Measurements from ENCODE around the gene DEGS2. TPM values are rescaled to one million over a fixed set of nuclear protein-coding genes. Genes with fewer than 3 reads are reported as not detected.

DEGS2 gene
- total RNA-seq, 2 experiments from 2014 or later, result 0.52 to 0.99 TPM

DNA sequence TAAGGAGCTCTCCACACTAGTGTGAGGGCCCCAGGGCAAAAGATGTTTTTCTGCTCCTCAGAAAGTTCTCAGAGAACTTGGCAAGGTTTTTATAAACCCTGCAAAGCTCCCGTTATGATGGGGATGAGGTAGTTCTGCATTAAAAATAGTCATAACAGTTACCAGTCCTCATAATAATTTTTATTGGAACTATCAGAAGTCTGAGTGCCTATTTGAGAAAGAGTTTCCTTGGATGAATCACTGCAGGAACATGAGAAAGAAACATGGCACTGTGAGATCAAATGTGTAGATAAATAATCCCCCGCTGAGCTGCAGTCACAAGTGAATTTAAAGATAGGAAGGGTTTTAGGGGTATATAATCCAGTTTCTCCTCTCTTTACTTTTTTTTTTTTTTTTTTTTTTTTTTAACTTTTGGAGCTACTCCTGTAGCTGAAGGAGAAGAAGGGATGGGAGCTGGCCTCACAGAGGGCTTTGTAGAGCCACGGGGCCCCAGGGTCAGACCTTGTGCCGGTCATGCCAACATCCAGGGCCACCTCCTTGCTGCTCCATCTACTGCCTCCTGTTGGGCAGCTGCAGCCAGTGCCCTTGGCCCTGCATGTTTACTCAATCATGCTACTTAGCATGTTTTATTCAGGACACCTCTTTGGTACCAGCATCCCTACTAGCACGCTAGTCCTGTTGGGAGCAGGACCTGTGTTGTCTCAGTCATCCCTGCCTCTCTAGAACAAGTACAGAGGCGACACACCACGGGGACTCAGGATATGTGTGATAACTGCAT lies 54.7 kb downstream of the DEGS2 start:
- peak overlapping the region; percentile 64 for H3K4me3 Mint-ChIP-seq
- H3K36me3 Mint-ChIP-seq (ENCODE audit: low read depth), result peaks cover 32% of the 10 kb centered on the region
- peaks cover 91% of the 10 kb centered on the region for H3K4me1 Mint-ChIP-seq (ENCODE audit: low read depth)
- no peaks in the 10 kb centered on the region for H3K27me3 Mint-ChIP-seq (ENCODE audit: low read depth)
- peak overlapping the region; percentile 94 for H3K27ac Mint-ChIP-seq
- CTCF ChIA-PET, result interaction anchor here (1.3 to 25.5 kb wide), 4 partner anchors 25 to 121 kb away, joined by 4 to 932 read pairs (median 6); partner anchors contain the start of gene EVL
- DNase-seq, result peak; percentile 51
- H3K9me3 Mint-ChIP-seq, result no peaks in the 10 kb centered on the region
- intact Hi-C loops (cut with micrococcal nuclease), result loop anchor here (5.0 kb wide), 1 partner anchor 273 kb away; the partner anchor contains the start of gene WDR25

DNA sequence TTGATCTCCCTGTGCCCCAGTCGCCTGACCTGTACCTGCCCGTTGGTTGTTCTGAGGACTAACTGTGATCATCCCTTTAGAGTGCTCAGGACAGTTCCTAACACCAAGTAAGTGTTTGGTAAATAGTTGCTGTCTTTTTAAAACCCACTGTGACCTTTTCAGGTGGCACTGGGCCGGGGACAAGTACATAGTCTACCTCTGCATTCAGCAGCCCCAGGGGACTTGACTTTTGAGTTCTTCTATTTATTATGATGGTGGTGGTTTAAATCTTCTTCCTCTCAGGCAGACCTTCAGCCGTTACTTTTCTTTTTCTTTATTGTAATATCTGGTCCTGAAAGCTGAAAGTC lies 55.5 kb downstream of the DEGS2 start:
- Mint-ChIP-seq H3K27me3 (ENCODE audit: low read depth) (no peaks in the 10 kb centered on the region), H3K4me3 (peak overlapping the region; percentile 64), H3K36me3 (ENCODE audit: low read depth) (peaks cover 31% of the 10 kb centered on the region), H3K4me1 (ENCODE audit: low read depth) (peaks cover 94% of the 10 kb centered on the region), H3K27ac (peak overlapping the region; percentile 94), H3K9me3 (no peaks in the 10 kb centered on the region)
- no peak for DNase-seq
- intact Hi-C loops (cut with micrococcal nuclease), result no loop called here
- CTCF ChIA-PET, result interaction anchor here (1.3 to 25.5 kb wide), 3 partner anchors 24 to 90 kb away, joined by 4 to 932 read pairs (median 4); partner anchors contain the start of gene EVL

DNA sequence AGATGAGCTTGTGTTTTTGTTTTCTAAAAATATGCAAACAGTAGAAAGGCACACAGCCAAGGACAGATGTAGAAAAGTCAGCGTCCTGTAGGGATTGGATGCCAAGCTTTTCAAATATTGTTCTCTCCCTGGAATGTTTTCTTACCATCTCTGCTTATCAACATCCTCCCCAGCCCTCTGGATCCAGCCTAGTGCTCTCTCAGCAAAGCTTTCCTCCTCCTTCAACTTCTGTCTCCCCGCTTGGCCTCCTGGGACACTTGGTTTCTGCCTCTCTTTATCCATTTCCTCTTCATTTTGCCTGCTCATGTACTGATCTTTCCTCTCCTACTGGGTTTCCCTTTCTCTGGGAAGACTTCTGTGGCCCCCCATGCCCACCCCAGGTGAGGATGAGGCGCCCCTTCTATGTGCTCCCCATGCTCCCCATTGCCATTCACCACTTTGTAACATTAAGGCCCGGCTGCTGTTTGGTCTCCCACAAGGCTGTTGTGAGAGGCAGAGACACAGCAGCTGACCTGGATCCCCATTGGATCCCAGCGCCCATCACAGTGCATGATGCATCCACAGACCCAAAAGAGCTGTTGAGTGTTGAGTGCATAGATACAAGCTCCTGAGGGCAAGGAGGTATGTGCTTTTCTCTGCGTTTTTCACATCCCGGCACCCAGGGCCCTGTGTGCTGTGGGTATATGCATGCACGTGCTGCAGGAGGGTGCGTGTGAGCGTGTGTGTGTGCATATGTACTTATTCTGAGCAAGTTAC lies 56.0 kb downstream of the DEGS2 start:
- Mint-ChIP-seq H3K4me3 (peak overlapping the region; percentile 64), H3K27ac (peak overlapping the region; percentile 94), H3K27me3 (ENCODE audit: low read depth) (no peaks in the 10 kb centered on the region), H3K4me1 (ENCODE audit: low read depth) (peaks cover 94% of the 10 kb centered on the region), H3K36me3 (ENCODE audit: low read depth) (peaks cover 29% of the 10 kb centered on the region), H3K9me3 (no peaks in the 10 kb centered on the region)
- intact Hi-C loops (cut with micrococcal nuclease), result loop anchor here (1.0 to 2.0 kb wide), 2 partner anchors 12 to 131 kb away; no protein-coding TSS in a partner anchor
- CTCF ChIA-PET, result interaction anchor here (0.6 to 25.5 kb wide), 4 partner anchors 23 to 961 kb away, joined by 3 to 932 read pairs (median 4); partner anchors contain the start of gene EVL
- peak; percentile 76 for DNase-seq

DNA sequence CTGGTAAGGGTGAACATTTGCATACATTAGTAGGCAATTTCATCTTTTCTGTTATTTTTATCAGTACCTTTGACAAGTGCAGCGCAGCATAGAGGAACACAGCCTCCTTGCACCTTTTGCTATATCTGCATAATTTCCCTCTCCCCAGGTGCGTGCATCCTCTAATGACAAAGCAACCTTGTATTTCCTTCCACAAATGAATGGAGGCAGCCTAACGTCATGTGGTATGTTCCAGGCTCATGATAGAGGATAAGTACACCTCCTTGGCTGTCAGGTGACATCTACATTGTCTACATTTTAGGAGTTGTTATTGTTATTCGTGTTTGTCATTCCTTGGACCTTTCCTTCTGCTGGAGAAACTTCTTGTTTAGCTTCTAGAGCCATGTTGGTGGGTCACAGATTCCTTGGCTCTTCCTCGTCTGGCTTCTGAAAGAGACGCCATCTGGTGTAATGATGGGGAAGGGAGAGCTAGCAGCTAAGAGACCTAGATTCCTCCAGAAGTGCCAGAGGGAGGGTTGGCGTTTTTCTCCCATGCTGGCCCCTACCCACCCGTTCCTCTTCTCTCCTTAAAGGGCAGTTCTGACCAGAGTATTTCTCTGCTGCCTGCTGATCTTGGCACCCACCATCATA lies 57.2 kb downstream of the DEGS2 start:
- Mint-ChIP-seq H3K4me3 (peak overlapping the region; percentile 13), H3K27ac (peak overlapping the region; percentile 94), H3K27me3 (ENCODE audit: low read depth) (no peaks in the 10 kb centered on the region), H3K9me3 (no peaks in the 10 kb centered on the region), H3K4me1 (ENCODE audit: low read depth) (peaks cover 93% of the 10 kb centered on the region), H3K36me3 (ENCODE audit: low read depth) (peaks cover 30% of the 10 kb centered on the region)
- intact Hi-C loops (cut with micrococcal nuclease), result loop anchor here (2.0 kb wide), 1 partner anchor 129 kb away; no protein-coding TSS in a partner anchor
- DNase-seq, result peak; percentile 51
- CTCF ChIA-PET, result interaction anchor here (1.0 to 25.5 kb wide), 2 partner anchors 22 to 90 kb away, joined by 5 to 932 read pairs; partner anchors contain the start of gene EVL

DNA sequence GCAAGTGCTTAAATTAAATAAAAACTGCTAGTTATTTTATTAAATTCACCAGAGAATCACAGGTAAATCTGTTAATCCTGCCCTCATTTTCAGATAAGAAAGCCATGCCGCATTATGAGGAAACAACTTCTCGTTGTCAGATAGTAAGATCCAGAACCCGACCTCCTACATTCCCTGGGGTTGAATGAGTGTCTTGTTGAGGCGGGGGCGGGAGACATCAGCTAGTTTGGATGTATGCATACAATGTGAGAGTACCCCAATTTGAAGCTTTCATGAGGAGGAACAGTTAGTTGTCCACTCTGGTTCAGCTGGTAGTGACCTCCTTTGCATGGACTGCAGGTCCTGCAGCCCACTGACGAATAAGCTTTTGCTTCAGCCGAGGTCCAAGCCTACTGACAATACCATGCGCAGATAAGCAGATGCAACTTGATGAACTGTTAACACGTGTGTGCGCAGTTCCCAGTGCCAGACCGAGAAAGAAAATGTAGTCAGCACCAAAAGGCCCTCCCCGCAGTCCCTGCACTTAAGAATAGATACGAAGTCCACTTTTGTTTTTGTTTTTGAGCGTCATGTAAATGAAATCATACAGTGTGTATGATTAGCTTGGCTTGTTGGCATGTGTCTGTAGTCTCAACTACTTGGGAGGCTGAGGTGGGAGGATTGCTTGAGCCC lies 59.3 kb downstream of the DEGS2 start:
- intact Hi-C loops (cut with micrococcal nuclease), result no loop called here
- CTCF ChIA-PET, result interaction anchor here (0.6 to 25.5 kb wide), 5 partner anchors 8 to 121 kb away, joined by 3 to 932 read pairs (median 4); partner anchors contain the start of gene EVL
- H3K9me3 Mint-ChIP-seq, result no peaks in the 10 kb centered on the region
- peak overlapping the region; percentile 30 for H3K4me3 Mint-ChIP-seq
- DNase-seq, result no peak
- H3K27ac Mint-ChIP-seq, result peak overlapping the region; percentile 81
- peaks cover 32% of the 10 kb centered on the region for H3K36me3 Mint-ChIP-seq (ENCODE audit: low read depth)
- peaks cover 91% of the 10 kb centered on the region for H3K4me1 Mint-ChIP-seq (ENCODE audit: low read depth)
- no peaks in the 10 kb centered on the region for H3K27me3 Mint-ChIP-seq (ENCODE audit: low read depth)

DNA sequence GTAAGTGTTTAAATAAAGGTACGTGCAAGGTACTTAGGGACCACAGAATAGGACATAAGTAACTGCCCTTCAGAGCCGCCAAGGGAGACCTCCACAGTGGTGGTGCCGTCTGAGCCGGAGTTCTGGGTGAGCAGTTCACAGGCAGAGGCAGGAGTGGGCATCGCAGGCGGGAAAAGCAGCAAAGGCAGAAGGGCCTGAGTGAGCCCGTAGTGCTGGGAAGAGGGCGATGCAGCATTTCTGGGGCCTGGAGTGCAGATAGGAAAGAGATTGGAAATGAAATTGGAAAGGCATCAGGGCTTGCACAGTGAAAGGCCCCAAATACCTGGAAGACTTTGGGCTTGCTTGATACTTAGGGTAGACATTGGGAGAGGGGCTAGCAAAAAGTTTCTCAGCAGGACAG lies 61.3 kb downstream of the DEGS2 start:
- Mint-ChIP-seq H3K27me3 (ENCODE audit: low read depth) (no peaks in the 10 kb centered on the region), H3K36me3 (ENCODE audit: low read depth) (peaks cover 27% of the 10 kb centered on the region), H3K9me3 (no peaks in the 10 kb centered on the region), H3K4me3 (no peak overlapping the region), H3K27ac (peak overlapping the region; percentile 89), H3K4me1 (ENCODE audit: low read depth) (peaks cover 88% of the 10 kb centered on the region)
- DNase-seq, result no peak
- CTCF ChIA-PET, result interaction anchor here (25.5 kb wide), 1 partner anchor 18 kb away, joined by 932 read pairs; the partner anchor contains the start of gene EVL
- intact Hi-C loops (cut with micrococcal nuclease), result no loop called here

DNA sequence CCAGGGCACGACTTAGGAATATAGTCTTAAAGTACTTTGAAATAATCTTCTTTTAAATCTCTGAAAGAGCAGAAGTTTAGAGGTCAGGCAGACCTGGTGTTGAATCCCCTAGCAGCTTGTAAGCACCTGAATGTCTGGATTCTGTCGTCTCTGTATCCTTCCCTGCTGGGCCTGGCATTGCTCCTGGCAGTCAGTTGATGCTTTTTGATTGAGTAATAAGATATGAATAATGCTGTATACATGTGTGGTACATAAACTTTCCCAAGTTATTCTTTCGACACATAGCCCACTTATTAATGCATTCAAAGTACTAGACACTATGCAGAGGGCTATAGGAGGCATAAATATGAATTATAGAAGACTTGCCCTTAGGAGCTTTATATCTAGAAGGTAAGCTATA lies 62.8 kb downstream of the DEGS2 start:
- H3K4me3 Mint-ChIP-seq, result no peak overlapping the region
- no peak for DNase-seq
- no peaks in the 10 kb centered on the region for H3K9me3 Mint-ChIP-seq
- peaks cover 28% of the 10 kb centered on the region for H3K36me3 Mint-ChIP-seq (ENCODE audit: low read depth)
- H3K4me1 Mint-ChIP-seq (ENCODE audit: low read depth), result peaks cover 87% of the 10 kb centered on the region
- H3K27me3 Mint-ChIP-seq (ENCODE audit: low read depth), result no peaks in the 10 kb centered on the region
- intact Hi-C loops (cut with micrococcal nuclease), result no loop called here
- CTCF ChIA-PET, result interaction anchor here (25.5 to 34.6 kb wide), 2 partner anchors 3 to 16 kb away, joined by 932 read pairs; partner anchors contain the start of gene EVL
- H3K27ac Mint-ChIP-seq, result peak overlapping the region; percentile 51

Small RNA genes within 50 kb of the gene (microRNA-seq; reads per million reads assigned to microRNA genes)
- gene MIR151B (ENCODE audit: borderline microRNAs expressed, borderline replicate concordance), result 71.9 reads per million, percentile 54 among the genes with 10 or more reads in this experiment
- gene MIR342 (ENCODE audit: borderline microRNAs expressed, borderline replicate concordance), result 8,254 reads per million, percentile 95 among the genes with 10 or more reads in this experiment

Other genes starting within 250 kb of the DEGS2 start
- 100 to 1,000 TPM; 173 to 175 TPM for gene EVL, start 94.2 kb downstream of the DEGS2 start, total RNA-seq
- 10 to 100 TPM; 82.4 to 85.0 TPM for gene YY1, start 79.5 kb upstream of the DEGS2 start, total RNA-seq
- gene SLC25A29, start 146.8 kb upstream of the DEGS2 start, total RNA-seq, result 1 to 10 TPM; 8.9 to 9.8 TPM
- gene SLC25A47, start 163.7 kb upstream of the DEGS2 start, total RNA-seq, result not detected
- gene WDR25, start 216.8 kb upstream of the DEGS2 start, total RNA-seq, result 1 to 10 TPM; 6.0 to 6.6 TPM